B cell (primary cell): ENCODE data around the gene NHEJ1. TPM values are rescaled to one million over a fixed set of nuclear protein-coding genes. Genes with fewer than 3 reads are reported as not detected.

Source experiments
- ATAC-seq: fragments of 200-7000 bp; cut with Tn5 transposase; one replicate; pipeline ENCODE4 v1.10.0; 2021; ENCODE audit warnings: low read depth, mild to moderate bottlenecking, moderate number of reproducible peaks, moderate library complexity
- CTCF ChIA-PET: fragments of 350-600 bp; sonication (Branson Sonifier 250); formaldehyde crosslinking; loops from one replicate; lab custom pipeline; 2021; ENCODE audit warnings: antibody characterized with exemption, inconsistent platforms; lab: Charles Lee
- POLR2A ChIA-PET: fragments of 350-600 bp; sonication (Branson Sonifier 250); formaldehyde crosslinking; loops from one replicate; lab custom pipeline; 2021; ENCODE audit warnings: antibody characterized with exemption; lab: Charles Lee
- DNase-seq: peaks from one replicate; pipeline ENCODE4 v3.0.0; 2013
- H2AFZ ChIP-seq: 2 replicates; pipeline ENCODE4 v1.6.1; 2012; ENCODE audit warnings: mild to moderate bottlenecking, low read depth, low read length; ENCODE audit not compliant: insufficient read depth, poor library complexity, severe bottlenecking
- H3K27ac ChIP-seq, 2 donors: 1 replicate in 1 of 2; 2 replicates in 1 of 2; pipeline ENCODE4 v1.5.1; 2012 to 2013; ENCODE audit warnings: low read length in 2 of 2, mild to moderate bottlenecking in 2 of 2, moderate library complexity in 1 of 2
- H3K27me3 ChIP-seq, 4 experiments: fragments of 200-600 bp in 1 of 4; sonication (generic) in 1 of 4; replicated peaks in 1 of 4; 1 replicate in 2 of 4; 2 replicates in 2 of 4; pipeline versions ENCODE4 v1.6.1 to v1.7.0; 2013 to 2016; ENCODE audit warnings: low read length in 3 of 4, mild to moderate bottlenecking in 2 of 4, mixed read lengths in 1 of 4, moderate library complexity in 1 of 4; ENCODE audit not compliant: insufficient read depth in 4 of 4, control insufficient read depth in 3 of 4; ENCODE audit errors: control extremely low read depth in 1 of 4
- H3K36me3 ChIP-seq, 2 experiments: replicated peaks in 1 of 2; 1 replicate in 1 of 2; 2 replicates in 1 of 2; pipeline versions ENCODE4 v1.6.1 to v1.7.1; 2013; ENCODE audit warnings: low read length in 1 of 2; ENCODE audit not compliant: insufficient read depth in 2 of 2, control insufficient read depth in 1 of 2; ENCODE audit errors: control extremely low read depth in 1 of 2, extremely low read depth in 1 of 2
- H3K4me1 ChIP-seq, 2 donors: fragments of 200-600 bp in 1 of 2; sonication (generic) in 1 of 2; 1 replicate in 1 of 2; 2 replicates in 1 of 2; pipeline versions ENCODE4 v1.5.1 to v1.6.1; 2013 to 2017; ENCODE audit warnings: low read length in 2 of 2; ENCODE audit not compliant: control insufficient read depth in 2 of 2, insufficient read depth in 2 of 2
- H3K4me2 ChIP-seq: replicated peaks from 2 replicates; pipeline ENCODE3; 2012; ENCODE audit warnings: mild to moderate bottlenecking, low read depth, low read length; ENCODE audit not compliant: poor library complexity, severe bottlenecking
- H3K4me3 ChIP-seq, 5 experiments: fragments of 200-600 bp in 1 of 5; sonication (generic) in 1 of 5; 1 replicate in 3 of 5; 2 replicates in 2 of 5; pipeline versions ENCODE4 v1.5.1 to v1.7.0; 2011 to 2016; ENCODE audit warnings: low read length in 4 of 5, mild to moderate bottlenecking in 4 of 5, low read depth in 2 of 5, control low read depth in 1 of 5, moderate library complexity in 1 of 5; ENCODE audit not compliant: insufficient read depth in 1 of 5; ENCODE audit errors: control extremely low read depth in 1 of 5, extremely low read depth in 1 of 5
- H3K79me2 ChIP-seq: fragments of 200-600 bp; sonication (generic); one replicate; pipeline ENCODE4 v1.6.0; 2016; ENCODE audit warnings: low read length; ENCODE audit not compliant: control insufficient read depth, insufficient read depth
- H3K9ac ChIP-seq: fragments of 200-600 bp; sonication (generic); 2 replicates; pipeline ENCODE4 v1.6.1; 2017; ENCODE audit warnings: mild to moderate bottlenecking, low read length, moderate library complexity
- H3K9me3 ChIP-seq, 3 donors: one replicate each; pipeline versions ENCODE4 v1.6.1 to v1.7.1; 2013; ENCODE audit warnings: low read length in 2 of 3; ENCODE audit not compliant: control insufficient read depth in 2 of 3, insufficient read depth in 1 of 3; ENCODE audit errors: control extremely low read depth in 1 of 3
- H4K20me1 ChIP-seq: 2 replicates; pipeline ENCODE4 v1.6.0; 2012; ENCODE audit warnings: mild to moderate bottlenecking, low read length; ENCODE audit not compliant: insufficient read depth, control insufficient read depth, poor library complexity, severe bottlenecking
- H3K27ac Mint-ChIP-seq: one replicate; pipeline ENCODE4 v1.8.0; 2021; ENCODE audit warnings: mixed read lengths
- H3K27me3 Mint-ChIP-seq: one replicate; pipeline ENCODE4 v1.8.0; 2021; ENCODE audit warnings: mixed read lengths
- H3K4me1 Mint-ChIP-seq: one replicate; pipeline ENCODE4 v1.8.0; 2021; ENCODE audit warnings: mixed read lengths
- H3K4me3 Mint-ChIP-seq: one replicate; pipeline ENCODE4 v1.8.0; 2021; ENCODE audit warnings: mixed read lengths
- H3K9me3 Mint-ChIP-seq: one replicate; pipeline ENCODE4 v1.8.0; 2022; ENCODE audit warnings: mixed read lengths; ENCODE audit not compliant: insufficient read depth
- EZH2 ChIP-seq: IDR thresholded peaks from 2 replicates; pipeline ENCODE4 v1.6.1; 2012; ENCODE audit warnings: borderline replicate concordance, low read depth, mild to moderate bottlenecking, moderate library complexity, low read length; ENCODE audit not compliant: insufficient read depth, poor library complexity, severe bottlenecking
- WGBS: methylation state at CpG from one replicate; pipeline ENCODE4 v1.1.5; 2013; ENCODE audit warnings: missing lambda C conversion rate; ENCODE audit not compliant: insufficient coverage; 5-methylcytosine and 5-hydroxymethylcytosine counted together
- intact Hi-C: fragments of 100-400 bp; cut with micrococcal nuclease; formaldehyde crosslinking; loops from one replicate; pipeline ENCODE4 v1.10.0; 2022
- polyA plus RNA-seq: library from polyadenylated mRNA; depleted of rRNA; stranded (reverse); fragments of >200 nt; gene quantifications from 2 replicates; pipeline ENCODE4 v1.2.3, GENCODE V29; 2012
- total RNA-seq, 2 donors: library from RNA; stranded (reverse); fragments of 120-200 nt in 1 of 2; gene quantifications; 1 replicate in 1 of 2; 2 replicates in 1 of 2; pipeline versions ENCODE4 v1.2.3 to v1.2.4, GENCODE V29; 2013 to 2022
- TF ChIP-seq, protein P1 (sequence below): fragments of 200-600 bp; IDR thresholded peaks from one replicate; pipeline ENCODE4 v1.8.0; 2022; ENCODE audit warnings: antibody characterized with exemption, mild to moderate bottlenecking

NHEJ1 gene
- total and polyA plus RNA-seq, 2 donors (not counting 1 experiment from before 2014, with no cell fraction given), result 14.9 to 25.0 TPM

- Histone ChIP-seq H3K79me2 (peaks cover 56% of the 10 kb centered on the region), H3K36me3 (peaks cover 4 to 58% of the 10 kb centered on the region in 2 experiments), H2AFZ (peak overlapping the region; percentile 83), H3K4me3 (peak overlapping the region; percentile 69 to 97 (median 87)), H3K27ac (peak overlapping the region in 1 of 2 donors; percentile 94), H3K9me3 (no peaks in the 10 kb centered on the region), H3K9ac (peak overlapping the region; percentile 97), H3K4me2 (peak overlapping the region; percentile 83), H4K20me1 (peaks cover 52% of the 10 kb centered on the region), H3K27me3 (no peaks in the 10 kb centered on the region), H3K4me1 (peaks cover 17 to 48% of the 10 kb centered on the region in 2 donors)
- ChIA-PET CTCF (interaction anchor here (1.2 to 3.1 kb wide), 4 partner anchors 8 to 116 kb away, joined by 3 to 18 read pairs (median 8); partner anchors contain the start of genes NHEJ1 and SLC23A3), POLR2A (interaction anchor here (0.5 to 4.0 kb wide), 4 partner anchors 12 to 101 kb away, joined by 3 to 46 read pairs (median 22); partner anchors contain the start of genes DNAJB2 and ZFAND2B)
- peaks cover 44% of the 10 kb centered on the region for H3K4me1 Mint-ChIP-seq
- H3K9me3 Mint-ChIP-seq, result no peaks in the 10 kb centered on the region
- TF ChIP-seq EZH2, result no peak
- TF ChIP-seq, protein P1, sequence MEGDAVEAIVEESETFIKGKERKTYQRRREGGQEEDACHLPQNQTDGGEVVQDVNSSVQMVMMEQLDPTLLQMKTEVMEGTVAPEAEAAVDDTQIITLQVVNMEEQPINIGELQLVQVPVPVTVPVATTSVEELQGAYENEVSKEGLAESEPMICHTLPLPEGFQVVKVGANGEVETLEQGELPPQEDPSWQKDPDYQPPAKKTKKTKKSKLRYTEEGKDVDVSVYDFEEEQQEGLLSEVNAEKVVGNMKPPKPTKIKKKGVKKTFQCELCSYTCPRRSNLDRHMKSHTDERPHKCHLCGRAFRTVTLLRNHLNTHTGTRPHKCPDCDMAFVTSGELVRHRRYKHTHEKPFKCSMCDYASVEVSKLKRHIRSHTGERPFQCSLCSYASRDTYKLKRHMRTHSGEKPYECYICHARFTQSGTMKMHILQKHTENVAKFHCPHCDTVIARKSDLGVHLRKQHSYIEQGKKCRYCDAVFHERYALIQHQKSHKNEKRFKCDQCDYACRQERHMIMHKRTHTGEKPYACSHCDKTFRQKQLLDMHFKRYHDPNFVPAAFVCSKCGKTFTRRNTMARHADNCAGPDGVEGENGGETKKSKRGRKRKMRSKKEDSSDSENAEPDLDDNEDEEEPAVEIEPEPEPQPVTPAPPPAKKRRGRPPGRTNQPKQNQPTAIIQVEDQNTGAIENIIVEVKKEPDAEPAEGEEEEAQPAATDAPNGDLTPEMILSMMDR, result peak; percentile 15
- ATAC-seq, result peak; percentile 4
- peak overlapping the region; percentile 88 for H3K4me3 Mint-ChIP-seq
- no peak for DNase-seq
- peak overlapping the region; percentile 88 for H3K27ac Mint-ChIP-seq
- WGBS, result 1% methylated on average over 40 of the region's 45 CpGs
- intact Hi-C loops, result loop anchor here (1.0 to 5.0 kb wide), 3 partner anchors 28 to 961 kb away; partner anchors contain the start of genes ARPC2, GMPPA and ZFAND2B
- H3K27me3 Mint-ChIP-seq, result no peaks in the 10 kb centered on the region
Observed at GRCh38 chr2:219178377-219179175, 18.0 kb upstream of the NHEJ1 start.
